ENCODE results near the gene FMNL2. TPM values are rescaled to one million over a fixed set of nuclear protein-coding genes. Genes with fewer than 3 reads are reported as not detected.

FMNL2 gene
- total RNA-seq, 1 donor from 2014 or later: 31.8 TPM

GRCh38 chr2:152405206-152406118, 70.5 kb downstream of the FMNL2 start:
- DNase-seq (ENCODE audit: low spot score): no peak

- DNase-seq (ENCODE audit: low spot score): no peak
These were observed 71.3 kb downstream of the FMNL2 start for GRCh38 chr2:152406119-152406835.

GRCh38 chr2:152406836-152407161, 71.8 kb downstream of the FMNL2 start:
- DNase-seq (ENCODE audit: low spot score): no peak

GRCh38 chr2:152407204-152407721, 72.3 kb downstream of the FMNL2 start:
- DNase-seq (ENCODE audit: low spot score): peak; percentile 52

GRCh38 chr2:152407806-152408205, 72.8 kb downstream of the FMNL2 start:
- DNase-seq (ENCODE audit: low spot score): no peak

- DNase-seq (ENCODE audit: low spot score): no peak
These were observed 73.3 kb downstream of the FMNL2 start for GRCh38 chr2:152408254-152408653.

GRCh38 chr2:152409386-152410164, 74.6 kb downstream of the FMNL2 start:
- DNase-seq (ENCODE audit: low spot score): no peak

- DNase-seq (ENCODE audit: low spot score): no peak
These were observed 75.2 kb downstream of the FMNL2 start for GRCh38 chr2:152410165-152410597.

GRCh38 chr2:152411154-152411553, 76.2 kb downstream of the FMNL2 start:
- no peak for DNase-seq (ENCODE audit: low spot score)

GRCh38 chr2:152413228-152414030, 78.5 kb downstream of the FMNL2 start:
- no peak for DNase-seq (ENCODE audit: low spot score)

GRCh38 chr2:152415231-152415642, 80.3 kb downstream of the FMNL2 start:
- no peak for DNase-seq (ENCODE audit: low spot score)

GRCh38 chr2:152415796-152416195, 80.8 kb downstream of the FMNL2 start:
- no peak for DNase-seq (ENCODE audit: low spot score)

GRCh38 chr2:152418688-152419087, 83.7 kb downstream of the FMNL2 start:
- DNase-seq (ENCODE audit: low spot score): no peak

GRCh38 chr2:152419944-152420343, 85.0 kb downstream of the FMNL2 start:
- DNase-seq (ENCODE audit: low spot score): no peak

- no peak for DNase-seq (ENCODE audit: low spot score)
These were observed 85.4 kb downstream of the FMNL2 start for GRCh38 chr2:152420363-152420762.

GRCh38 chr2:152420936-152421335, 86.0 kb downstream of the FMNL2 start:
- no peak for DNase-seq (ENCODE audit: low spot score)

GRCh38 chr2:152421521-152422370, 86.8 kb downstream of the FMNL2 start:
- peak; percentile 67 for DNase-seq (ENCODE audit: low spot score)

GRCh38 chr2:152423684-152424083, 88.7 kb downstream of the FMNL2 start:
- DNase-seq (ENCODE audit: low spot score): no peak

- no peak for DNase-seq (ENCODE audit: low spot score)
These were observed 91.1 kb downstream of the FMNL2 start for GRCh38 chr2:152425765-152426727.
